T-helper 2 cell treated with Interferon-gamma antibody and Interleukin-4, amounts not matched to agents 5 μg/mL and 100 μg/mL, for 36 hours (primary cell): ENCODE results near the gene EFCAB14.
"Not testable (repeated sequence)": the region's sequence is repeated elsewhere in the genome, so short reads cannot be mapped to it uniquely, and the experiment has no call there.

ENCODE experiments used
- DNase-seq: peaks from one replicate; pipeline ENCODE4 v3.0.0; 2021; ENCODE audit warnings: low spot score
- H3K27ac Mint-ChIP-seq: one replicate; pipeline ENCODE4 v1.8.0; 2021; ENCODE audit warnings: mild to moderate bottlenecking, mixed read lengths
- H3K27me3 Mint-ChIP-seq: one replicate; pipeline ENCODE4 v1.8.0; 2021; ENCODE audit warnings: low read depth, mixed read lengths
- H3K36me3 Mint-ChIP-seq: one replicate; pipeline ENCODE4 v1.8.0; 2021; ENCODE audit warnings: low read depth, mixed read lengths
- H3K4me1 Mint-ChIP-seq: one replicate; pipeline ENCODE4 v1.8.0; 2021; ENCODE audit warnings: low read depth, mixed read lengths
- H3K4me3 Mint-ChIP-seq: one replicate; pipeline ENCODE4 v1.8.0; 2022; ENCODE audit warnings: mild to moderate bottlenecking, moderate library complexity, mixed read lengths
- H3K9me3 Mint-ChIP-seq: one replicate; pipeline ENCODE4 v1.8.0; 2021; ENCODE audit warnings: mixed read lengths

Gene EFCAB14

GRCh38 chr1:46665983-46666382, 52.9 kb downstream of the EFCAB14 start:
- Mint-ChIP-seq H3K36me3 (peaks cover 21% of the 10 kb centered on the region), H3K27ac (no peak overlapping the region), H3K4me1 (peaks cover 15% of the 10 kb centered on the region), H3K9me3 (no peaks in the 10 kb centered on the region), H3K27me3 (no peaks in the 10 kb centered on the region), H3K4me3 (no peak overlapping the region)
- DNase-seq, result no peak

DNA sequence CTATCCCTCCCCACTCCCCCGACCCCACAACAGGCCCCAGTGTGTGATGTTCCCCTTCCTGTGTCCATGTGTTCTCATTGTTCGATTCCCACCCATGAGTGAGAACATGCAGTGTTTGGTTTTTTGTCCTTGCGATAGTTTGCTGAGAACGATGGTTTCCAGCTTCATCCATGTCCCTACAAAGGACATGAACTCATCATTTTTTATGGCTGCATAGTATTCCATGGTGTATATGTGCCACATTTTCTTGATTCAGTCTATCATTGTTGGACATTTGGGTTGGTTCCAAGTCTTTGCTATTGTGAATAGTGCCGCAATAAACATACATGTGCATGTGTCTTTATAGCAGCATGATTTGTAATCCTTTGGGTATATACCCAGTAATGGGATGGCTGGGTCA, 56.0 kb downstream of the EFCAB14 start:
- not testable (repeated sequence) for H3K4me3 Mint-ChIP-seq, H3K27me3 Mint-ChIP-seq, H3K9me3 Mint-ChIP-seq, DNase-seq, H3K27ac Mint-ChIP-seq
- peaks cover 29% of the 10 kb centered on the region for H3K4me1 Mint-ChIP-seq
- peaks cover 24% of the 10 kb centered on the region for H3K36me3 Mint-ChIP-seq

GRCh38 chr1:46660116-46660515, 58.8 kb downstream of the EFCAB14 start:
- H3K4me3 Mint-ChIP-seq, DNase-seq, H3K27me3 Mint-ChIP-seq, H3K9me3 Mint-ChIP-seq: not testable (repeated sequence)
- H3K36me3 Mint-ChIP-seq, result peaks cover 37% of the 10 kb centered on the region
- H3K27ac Mint-ChIP-seq, result peak overlapping the region; percentile 26
- H3K4me1 Mint-ChIP-seq, result peaks cover 15% of the 10 kb centered on the region

- Mint-ChIP-seq H3K36me3 (peaks cover 36% of the 10 kb centered on the region), H3K4me1 (peaks cover 13% of the 10 kb centered on the region), H3K9me3 (peaks cover 5% of the 10 kb centered on the region), H3K4me3 (no peak overlapping the region), H3K27ac (no peak overlapping the region), H3K27me3 (no peaks in the 10 kb centered on the region)
- no peak for DNase-seq
Observed at GRCh38 chr1:46659307-46659870, 59.5 kb downstream of the EFCAB14 start.

- Mint-ChIP-seq H3K4me1 (peaks cover 27% of the 10 kb centered on the region), H3K27ac (no peak overlapping the region), H3K27me3 (no peaks in the 10 kb centered on the region), H3K4me3 (no peak overlapping the region), H3K36me3 (peaks cover 38% of the 10 kb centered on the region), H3K9me3 (peaks cover 5% of the 10 kb centered on the region)
- no peak for DNase-seq
Observed at GRCh38 chr1:46657775-46658174, 61.1 kb downstream of the EFCAB14 start.

GRCh38 chr1:46656643-46657042, 62.3 kb downstream of the EFCAB14 start:
- no peak overlapping the region for H3K4me3 Mint-ChIP-seq
- H3K27me3 Mint-ChIP-seq, result no peaks in the 10 kb centered on the region
- H3K27ac Mint-ChIP-seq, result no peak overlapping the region
- H3K36me3 Mint-ChIP-seq, result peaks cover 46% of the 10 kb centered on the region
- DNase-seq, result no peak
- peaks cover 34% of the 10 kb centered on the region for H3K4me1 Mint-ChIP-seq
- peaks cover 5% of the 10 kb centered on the region for H3K9me3 Mint-ChIP-seq

DNA sequence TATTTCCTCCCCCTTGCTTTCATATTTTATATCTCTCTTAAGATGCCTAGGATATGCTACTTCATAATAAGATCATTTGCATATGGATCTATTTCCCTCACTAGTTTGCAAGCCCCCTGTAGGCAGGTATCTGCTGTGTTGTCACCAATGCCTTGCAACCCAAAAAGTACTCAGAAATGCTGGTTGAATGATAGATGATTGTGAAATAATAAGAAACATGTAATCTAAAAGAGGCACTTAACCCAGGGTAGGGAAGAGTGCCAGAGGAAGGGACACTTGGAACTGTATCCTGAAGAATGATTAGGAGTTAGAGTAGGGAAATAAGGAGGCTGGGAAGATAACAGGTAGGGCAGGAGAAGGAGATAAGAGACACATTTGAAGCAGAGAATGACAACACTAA, 63.1 kb downstream of the EFCAB14 start:
- Mint-ChIP-seq H3K27ac (no peak overlapping the region), H3K9me3 (peaks cover 5% of the 10 kb centered on the region), H3K4me3 (no peak overlapping the region), H3K4me1 (peaks cover 33% of the 10 kb centered on the region), H3K36me3 (peaks cover 50% of the 10 kb centered on the region), H3K27me3 (no peaks in the 10 kb centered on the region)
- DNase-seq, result no peak

DNA sequence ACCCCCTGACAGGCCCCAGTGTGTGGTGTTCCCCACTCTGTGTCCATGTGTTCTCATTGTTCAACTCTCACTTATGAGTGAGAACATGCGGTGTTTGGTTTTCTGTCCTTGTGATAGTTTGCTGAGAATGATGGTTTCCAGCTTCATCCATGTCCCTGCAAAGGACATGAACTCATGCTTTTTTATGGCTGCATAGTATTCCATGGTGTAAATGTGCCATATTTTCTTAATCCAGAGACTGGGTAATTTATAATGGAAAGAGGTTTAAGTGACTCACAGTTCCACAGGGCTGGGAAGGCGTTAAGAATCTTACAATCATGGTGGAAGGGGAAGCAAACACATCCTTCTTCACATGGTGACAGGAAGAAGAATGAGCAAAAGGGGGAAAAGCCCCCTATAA, 64.2 kb downstream of the EFCAB14 start:
- peaks cover 59% of the 10 kb centered on the region for H3K36me3 Mint-ChIP-seq
- not testable (repeated sequence) for DNase-seq, H3K4me3 Mint-ChIP-seq, H3K27me3 Mint-ChIP-seq, H3K27ac Mint-ChIP-seq
- H3K9me3 Mint-ChIP-seq, result peaks cover 16% of the 10 kb centered on the region
- peaks cover 23% of the 10 kb centered on the region for H3K4me1 Mint-ChIP-seq

GRCh38 chr1:46654012-46654411, 64.9 kb downstream of the EFCAB14 start:
- Mint-ChIP-seq H3K36me3 (peaks cover 64% of the 10 kb centered on the region), H3K27ac (no peak overlapping the region), H3K4me3 (no peak overlapping the region), H3K4me1 (peaks cover 21% of the 10 kb centered on the region), H3K9me3 (peaks cover 23% of the 10 kb centered on the region), H3K27me3 (no peaks in the 10 kb centered on the region)
- DNase-seq, result no peak

DNA sequence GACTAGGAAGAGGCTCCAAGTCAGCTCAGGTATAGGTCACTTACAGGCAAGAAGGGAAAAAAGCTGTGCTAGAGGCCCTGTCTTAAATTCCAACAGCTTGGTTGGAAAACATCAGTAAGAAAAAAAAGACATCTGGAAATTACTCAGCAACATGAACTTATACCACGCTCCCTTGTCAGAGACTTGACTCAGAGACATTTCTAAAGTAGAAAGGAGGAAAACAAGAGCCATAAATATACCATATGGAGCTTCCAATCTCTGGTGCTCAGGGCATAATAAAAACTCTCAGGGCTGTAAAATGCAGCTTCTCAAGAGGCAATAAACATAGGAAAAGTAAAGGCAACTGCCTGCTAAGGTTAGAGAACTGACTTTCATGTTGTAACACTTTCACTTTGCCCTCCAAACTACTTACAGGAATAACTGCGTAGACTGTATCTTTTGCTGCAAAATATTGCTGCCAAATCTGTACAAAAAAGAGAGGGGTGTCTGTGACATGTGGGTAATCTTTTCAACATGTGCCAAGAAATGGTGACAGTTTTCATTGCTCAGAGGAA, 65.4 kb downstream of the EFCAB14 start:
- Mint-ChIP-seq H3K27me3 (no peaks in the 10 kb centered on the region), H3K36me3 (peaks cover 68% of the 10 kb centered on the region), H3K27ac (peak overlapping the region; percentile 57), H3K4me3 (no peak overlapping the region), H3K9me3 (peaks cover 23% of the 10 kb centered on the region), H3K4me1 (peaks cover 21% of the 10 kb centered on the region)
- no peak for DNase-seq

DNA sequence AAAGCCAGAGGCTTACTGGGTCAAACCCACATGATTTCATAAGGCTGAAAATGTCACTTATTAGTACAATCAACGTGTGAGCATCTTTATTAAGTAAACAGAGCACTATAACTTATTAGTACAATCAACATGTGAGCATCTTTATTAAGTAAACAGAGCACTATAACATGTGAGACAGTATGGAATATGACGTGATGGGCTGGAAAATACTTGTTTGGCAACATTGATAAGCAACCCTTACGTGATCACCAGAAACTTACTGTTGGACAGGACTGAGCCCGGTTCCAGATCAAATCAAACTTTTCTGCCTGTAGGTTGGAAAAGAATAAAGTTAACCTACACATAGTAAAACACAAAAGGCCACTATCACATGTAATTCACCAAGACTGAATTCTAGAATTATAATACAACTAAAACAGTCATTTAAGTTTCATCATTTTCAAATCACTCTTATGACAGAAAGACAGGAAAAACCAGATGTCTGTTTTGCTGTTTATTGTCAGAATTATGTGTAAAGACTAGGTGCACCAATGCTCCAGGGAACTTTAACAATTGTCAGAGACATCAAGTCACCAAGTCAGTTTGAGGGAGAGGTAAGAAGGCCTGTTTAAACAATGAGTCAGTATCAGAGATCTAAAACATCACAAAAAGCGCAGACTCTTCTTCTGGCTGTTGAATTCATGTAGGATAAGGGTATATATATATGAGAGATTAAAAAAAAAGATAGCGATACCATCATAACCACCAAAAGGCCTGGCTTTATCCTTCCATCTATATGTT, 66.4 kb downstream of the EFCAB14 start:
- no peak for DNase-seq
- Mint-ChIP-seq H3K9me3 (peaks cover 25% of the 10 kb centered on the region), H3K36me3 (peaks cover 69% of the 10 kb centered on the region), H3K4me3 (peak overlapping the region; percentile 13), H3K4me1 (peaks cover 21% of the 10 kb centered on the region), H3K27ac (peak overlapping the region; percentile 75), H3K27me3 (no peaks in the 10 kb centered on the region)

DNA sequence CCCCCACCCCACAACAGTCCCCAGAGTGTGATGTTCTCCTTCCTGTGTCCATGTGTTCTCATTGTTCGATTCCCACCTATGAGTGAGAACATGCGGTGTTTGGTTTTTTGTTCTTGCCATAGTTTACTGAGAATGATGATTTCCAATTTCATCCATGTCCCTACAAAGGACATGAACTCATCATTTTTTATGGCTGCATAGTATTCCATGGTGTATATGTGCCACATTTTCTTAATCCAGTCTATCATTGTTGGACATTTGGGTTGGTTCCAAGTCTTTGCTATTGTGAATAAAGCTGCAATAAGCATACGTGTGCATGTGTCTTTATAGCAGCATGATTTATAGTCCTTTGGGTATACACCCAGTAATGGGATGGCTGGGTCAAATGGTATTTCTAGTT, 67.8 kb downstream of the EFCAB14 start:
- H3K4me3 Mint-ChIP-seq, H3K27me3 Mint-ChIP-seq, DNase-seq, H3K27ac Mint-ChIP-seq: not testable (repeated sequence)
- Mint-ChIP-seq H3K36me3 (peaks cover 76% of the 10 kb centered on the region), H3K9me3 (peaks cover 29% of the 10 kb centered on the region), H3K4me1 (peaks cover 21% of the 10 kb centered on the region)

DNA sequence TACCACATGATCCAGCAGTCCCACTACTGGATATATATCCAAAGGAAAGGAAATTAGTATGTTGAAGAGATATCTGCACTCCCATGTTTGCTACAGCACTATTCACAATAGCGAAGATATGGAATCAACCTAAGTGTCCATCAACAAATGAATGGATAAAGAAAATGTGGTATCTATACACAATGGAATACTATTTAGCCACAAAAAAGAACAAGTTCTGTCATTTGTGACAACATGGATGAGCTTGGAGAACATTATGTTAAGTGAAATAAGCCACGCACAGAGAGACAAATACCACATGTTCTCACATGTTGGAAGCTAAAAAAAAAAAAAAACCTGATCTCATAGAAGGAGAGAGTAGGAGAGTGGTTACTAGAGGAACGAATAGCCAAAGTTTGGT, 68.4 kb downstream of the EFCAB14 start:
- no peaks in the 10 kb centered on the region for H3K27me3 Mint-ChIP-seq
- peaks cover 29% of the 10 kb centered on the region for H3K9me3 Mint-ChIP-seq
- H3K27ac Mint-ChIP-seq, result no peak overlapping the region
- peaks cover 21% of the 10 kb centered on the region for H3K4me1 Mint-ChIP-seq
- H3K36me3 Mint-ChIP-seq, result peaks cover 70% of the 10 kb centered on the region
- no peak overlapping the region for H3K4me3 Mint-ChIP-seq
- no peak for DNase-seq

DNA sequence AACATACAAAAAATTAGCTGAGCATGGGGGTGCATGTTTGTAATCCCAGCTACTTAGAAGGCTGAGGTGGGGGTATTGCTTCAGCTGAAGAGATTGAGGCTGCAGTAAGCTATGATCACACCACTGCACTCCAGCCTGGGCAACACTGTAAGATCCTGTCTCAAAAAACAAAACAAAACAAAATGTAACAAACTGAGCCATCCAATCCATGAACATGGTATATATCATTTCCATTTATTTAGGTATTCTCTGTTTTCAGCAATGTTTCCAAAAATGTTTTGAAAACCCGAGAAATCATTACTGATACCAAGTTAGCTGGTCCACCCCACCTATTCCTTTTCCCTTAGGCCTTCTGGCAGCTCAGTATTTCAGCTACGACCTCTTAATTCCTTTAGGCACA, 69.2 kb downstream of the EFCAB14 start:
- Mint-ChIP-seq H3K9me3 (peaks cover 26% of the 10 kb centered on the region), H3K4me3 (no peak overlapping the region), H3K27me3 (no peaks in the 10 kb centered on the region), H3K27ac (no peak overlapping the region), H3K4me1 (peaks cover 21% of the 10 kb centered on the region), H3K36me3 (peaks cover 64% of the 10 kb centered on the region)
- no peak for DNase-seq
